A673 (cell line): ENCODE measurements around the gene EXO5.

Source experiments
- EZH2 ChIP-seq: fragments of 200-600 bp; sonication (generic); IDR thresholded peaks from 2 replicates; pipeline ENCODE4 v1.6.1; 2017; ENCODE audit warnings: borderline replicate concordance, low read depth, mild to moderate bottlenecking, mixed read lengths, antibody characterized with exemption, low read length; ENCODE audit not compliant: poor library complexity, severe bottlenecking
- TF ChIP-seq, protein P1 (sequence below): fragments of 300-800, 200-600 bp; sonication (generic); conservative IDR thresholded peaks from 2 replicates; pipeline ENCODE4 v1.5.1; 2017; ENCODE audit warnings: low read depth, mild to moderate bottlenecking, antibody characterized with exemption, low read length, moderate library complexity, mixed read lengths

DNA sequence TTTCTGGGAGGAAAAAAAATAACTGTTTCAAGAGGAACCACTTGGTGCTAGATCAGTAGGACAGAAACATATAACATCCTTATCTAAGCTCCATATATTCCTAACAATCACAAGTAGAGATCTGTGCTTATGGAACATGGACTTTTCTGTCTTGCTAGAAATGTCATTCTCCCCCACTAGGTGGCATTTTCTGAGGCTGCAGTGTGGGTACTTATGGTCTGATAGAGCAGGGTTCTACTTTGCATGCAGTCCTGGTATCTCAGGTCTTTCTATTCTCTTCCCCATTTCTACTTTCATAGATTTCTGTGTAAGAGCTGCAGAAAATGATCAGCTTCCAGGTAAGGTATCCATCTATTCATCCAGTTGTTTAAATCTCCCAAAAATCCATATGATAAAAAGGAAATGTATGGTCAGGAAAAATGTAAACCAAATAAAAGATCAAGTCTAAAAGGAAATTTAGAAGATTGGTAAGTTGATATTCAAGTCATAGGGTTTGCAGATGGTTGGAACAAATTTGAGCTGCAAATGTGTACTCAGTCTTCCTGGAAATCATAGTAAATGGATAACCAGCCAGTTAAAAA, 24.4 kb downstream of the EXO5 start:
- TF ChIP-seq, protein P1, sequence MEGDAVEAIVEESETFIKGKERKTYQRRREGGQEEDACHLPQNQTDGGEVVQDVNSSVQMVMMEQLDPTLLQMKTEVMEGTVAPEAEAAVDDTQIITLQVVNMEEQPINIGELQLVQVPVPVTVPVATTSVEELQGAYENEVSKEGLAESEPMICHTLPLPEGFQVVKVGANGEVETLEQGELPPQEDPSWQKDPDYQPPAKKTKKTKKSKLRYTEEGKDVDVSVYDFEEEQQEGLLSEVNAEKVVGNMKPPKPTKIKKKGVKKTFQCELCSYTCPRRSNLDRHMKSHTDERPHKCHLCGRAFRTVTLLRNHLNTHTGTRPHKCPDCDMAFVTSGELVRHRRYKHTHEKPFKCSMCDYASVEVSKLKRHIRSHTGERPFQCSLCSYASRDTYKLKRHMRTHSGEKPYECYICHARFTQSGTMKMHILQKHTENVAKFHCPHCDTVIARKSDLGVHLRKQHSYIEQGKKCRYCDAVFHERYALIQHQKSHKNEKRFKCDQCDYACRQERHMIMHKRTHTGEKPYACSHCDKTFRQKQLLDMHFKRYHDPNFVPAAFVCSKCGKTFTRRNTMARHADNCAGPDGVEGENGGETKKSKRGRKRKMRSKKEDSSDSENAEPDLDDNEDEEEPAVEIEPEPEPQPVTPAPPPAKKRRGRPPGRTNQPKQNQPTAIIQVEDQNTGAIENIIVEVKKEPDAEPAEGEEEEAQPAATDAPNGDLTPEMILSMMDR: peak; percentile 80
- no peak for TF ChIP-seq EZH2
